Stimulated activated CD8-positive, alpha-beta memory T cell treated with anti-CD3 and anti-CD28 coated beads, Interleukin-12 subunit alpha, Interleukin-12 subunit beta, amount 100 ng/mL, for 24 hours (primary cell): ENCODE measurements around the gene PIK3C3.
"Not testable (repeated sequence)": the region's sequence is repeated elsewhere in the genome, so short reads cannot be mapped to it uniquely, and the experiment has no call there.

ENCODE experiments used
- DNase-seq: peaks from one replicate; pipeline ENCODE4 v3.0.0-alpha.2; 2020; ENCODE audit errors: extremely low read depth

PIK3C3 gene

DNA sequence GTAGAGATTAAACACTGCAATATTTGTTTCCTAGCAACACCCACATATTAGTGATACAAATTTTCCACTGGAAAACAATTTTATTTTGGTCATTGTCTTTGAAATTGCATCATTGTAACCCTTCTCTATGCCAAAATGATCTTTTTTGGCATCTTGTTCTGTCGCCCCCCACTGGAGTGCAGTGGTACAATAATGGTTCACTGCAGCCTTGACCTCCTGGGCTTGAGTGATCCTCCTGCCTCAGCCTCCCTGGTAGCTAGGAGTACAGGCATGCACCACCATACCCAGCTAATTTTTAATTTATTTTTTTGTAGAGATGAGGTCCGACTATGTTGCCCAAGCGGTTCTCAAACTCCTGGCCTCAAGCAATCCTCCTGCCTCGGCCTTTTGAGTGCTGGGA, 117.4 kb downstream of the PIK3C3 start:
- no peak for DNase-seq

DNA sequence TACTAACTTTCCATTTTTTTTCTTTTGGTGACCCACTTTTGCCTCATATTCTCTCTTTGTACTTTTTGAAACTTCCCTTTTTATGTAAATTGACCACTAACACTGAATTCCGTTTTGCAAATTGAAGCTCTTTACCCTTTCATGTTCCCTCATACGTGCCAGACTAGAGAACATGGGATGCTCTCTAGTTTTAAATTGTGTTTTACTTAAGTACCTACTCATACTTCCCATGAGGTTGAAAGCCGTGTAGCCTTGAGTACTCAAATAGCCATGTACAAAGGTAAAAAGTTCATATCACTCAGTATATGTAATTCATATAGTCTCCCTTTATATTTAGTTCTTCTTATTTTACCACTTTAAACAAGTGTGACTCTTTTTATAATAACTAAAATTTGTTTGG, 119.7 kb downstream of the PIK3C3 start:
- DNase-seq = no peak

DNA sequence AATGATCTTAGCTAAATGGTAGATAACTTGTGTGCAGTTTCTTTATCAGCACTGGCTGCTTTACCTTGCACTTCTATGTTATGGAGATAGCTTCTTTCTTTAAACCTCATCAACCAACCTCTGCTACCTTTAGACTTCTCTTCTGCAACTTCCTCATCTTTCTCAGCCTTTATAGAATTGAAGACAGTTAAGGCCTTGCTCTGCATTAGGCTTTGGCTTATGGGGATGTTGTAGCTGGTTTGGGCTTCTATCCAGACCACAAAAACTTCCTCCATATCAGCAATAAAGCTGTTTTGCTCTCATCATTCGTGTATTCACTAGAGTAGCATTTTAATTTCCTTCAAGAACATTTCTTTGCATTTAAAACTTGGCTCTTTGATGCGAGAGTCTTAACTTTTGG, 123.7 kb downstream of the PIK3C3 start:
- DNase-seq = no peak

DNA sequence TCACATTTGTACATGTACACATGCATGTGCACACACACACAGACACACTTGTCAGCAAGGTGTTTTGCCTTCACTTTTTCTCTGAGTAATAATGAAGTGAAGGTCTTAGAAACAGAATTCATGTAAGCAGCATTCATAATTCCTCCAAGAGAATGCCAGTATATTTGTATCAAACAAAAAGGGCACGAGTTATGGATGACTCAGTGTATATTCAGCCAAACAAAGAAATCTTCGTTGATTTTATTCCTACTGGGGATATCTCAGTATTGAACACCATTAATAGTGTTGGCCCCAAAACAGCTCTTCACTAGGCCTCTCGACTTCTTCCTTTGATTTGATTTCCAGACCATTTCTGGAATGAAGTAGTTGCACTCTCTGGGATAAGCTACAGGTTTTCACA, 125.3 kb downstream of the PIK3C3 start:
- no peak for DNase-seq

DNA sequence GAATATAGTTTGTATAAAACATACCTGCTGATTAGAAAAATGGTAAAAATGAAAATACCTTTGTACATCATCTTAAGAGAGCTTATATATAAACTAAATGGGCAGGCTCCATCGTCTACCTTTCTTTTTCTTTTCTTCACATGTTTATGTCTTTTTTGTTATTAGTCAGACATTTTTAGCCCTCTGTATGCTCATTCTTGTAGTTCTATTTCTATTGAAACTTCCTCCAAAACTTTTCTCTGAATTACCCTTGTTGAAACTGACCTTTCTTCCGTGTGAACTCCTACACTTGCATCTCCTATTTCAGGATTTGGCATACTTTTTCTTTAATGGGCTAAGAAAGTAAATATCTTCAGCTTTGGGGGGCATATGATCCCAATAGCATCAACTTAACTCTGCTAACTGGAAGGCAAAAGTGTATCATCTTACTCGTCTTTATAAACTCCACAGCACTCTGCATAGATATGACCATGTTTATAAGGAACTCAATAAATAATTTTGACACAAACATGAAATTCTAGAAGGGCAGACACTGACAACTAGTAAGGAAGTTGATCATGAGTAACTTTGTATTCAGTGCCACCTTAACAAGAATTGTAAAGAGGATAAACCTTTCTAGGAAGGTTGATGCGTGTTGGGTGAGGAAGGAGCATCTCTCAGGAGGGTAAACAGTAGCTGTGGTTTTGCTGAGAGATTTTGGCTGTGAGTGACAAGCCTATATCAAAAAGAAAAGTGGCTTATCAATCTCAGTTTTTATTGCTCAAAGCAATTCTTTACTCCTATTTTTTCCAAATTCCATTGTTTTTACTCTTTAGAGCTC, 127.6 kb downstream of the PIK3C3 start:
- DNase-seq = no peak

DNA sequence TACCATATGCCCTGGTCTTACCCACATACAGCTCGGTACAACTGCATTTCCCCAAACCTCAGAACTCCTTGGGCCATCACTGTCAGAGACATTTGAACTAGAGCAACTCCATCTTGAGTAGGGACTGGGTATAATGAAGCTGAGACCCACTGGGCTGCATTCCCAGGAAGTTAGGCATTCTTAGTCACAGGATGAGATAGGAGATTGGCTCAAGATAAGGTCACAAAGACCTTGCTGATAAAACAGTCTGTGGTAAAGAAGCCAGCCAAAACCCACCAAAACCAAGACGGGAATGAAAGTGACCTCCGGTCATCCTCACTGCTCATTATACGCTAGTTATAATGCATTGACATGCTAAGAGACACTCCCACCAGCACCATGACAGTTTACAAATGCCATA, 131.3 kb downstream of the PIK3C3 start:
- no peak for DNase-seq

DNA sequence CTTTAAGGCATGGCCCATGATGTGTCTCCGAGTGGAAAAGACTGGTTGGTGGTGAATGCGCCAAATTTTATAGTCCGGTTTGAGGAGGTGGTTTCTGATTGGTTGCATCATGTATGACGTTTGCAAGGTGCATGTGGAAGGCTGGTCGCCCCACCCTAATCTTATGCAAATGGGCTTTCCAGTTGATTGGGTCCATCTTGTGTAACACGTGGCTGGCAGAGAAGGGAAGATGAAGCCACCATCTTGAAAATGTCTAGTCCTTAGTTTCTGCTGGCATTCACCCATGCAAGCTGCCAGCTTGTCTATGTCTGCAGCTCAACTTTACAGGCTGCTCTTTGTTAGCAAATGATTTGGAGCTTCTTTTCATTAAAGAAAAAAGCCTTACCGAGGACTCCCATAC, 132.2 kb downstream of the PIK3C3 start:
- DNase-seq = no peak

DNA sequence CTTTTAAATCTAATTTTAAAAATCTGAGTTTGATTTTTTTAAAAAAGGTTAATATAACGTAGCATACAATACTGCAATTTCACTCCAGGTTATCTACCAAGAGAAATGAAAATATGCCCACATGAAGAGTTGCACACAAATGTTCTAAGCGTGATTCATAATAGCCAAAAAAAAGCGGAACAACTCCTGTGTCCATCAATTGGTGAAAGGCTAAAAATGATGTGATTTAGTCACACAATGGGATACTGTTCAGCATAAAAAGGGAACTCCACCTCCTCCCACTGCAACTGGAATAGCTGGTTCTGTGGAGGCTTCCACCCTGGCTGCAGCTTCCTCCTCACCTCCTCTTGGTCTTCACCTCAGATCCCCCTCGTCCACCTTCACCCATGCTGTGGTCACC, 132.8 kb downstream of the PIK3C3 start:
- DNase-seq = no peak

DNA sequence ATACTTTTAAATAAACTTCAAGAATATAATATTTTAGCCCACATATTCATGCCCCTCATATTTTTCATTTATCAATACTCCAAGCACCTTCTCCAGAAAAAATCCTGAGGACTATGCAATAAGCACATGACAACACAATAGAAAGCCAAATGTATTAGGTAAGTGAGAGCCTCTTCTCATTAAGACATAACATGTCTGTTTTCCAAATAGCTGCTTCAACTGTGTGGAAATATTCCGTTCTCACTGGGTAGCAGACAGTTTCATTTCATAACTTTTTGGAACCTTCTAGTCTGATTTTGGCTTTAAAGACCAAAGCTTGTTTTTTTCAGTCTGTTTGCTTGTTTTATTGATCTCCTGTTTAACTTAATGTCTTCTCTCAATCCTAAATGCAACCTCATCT, 137.8 kb downstream of the PIK3C3 start:
- no peak for DNase-seq

DNA sequence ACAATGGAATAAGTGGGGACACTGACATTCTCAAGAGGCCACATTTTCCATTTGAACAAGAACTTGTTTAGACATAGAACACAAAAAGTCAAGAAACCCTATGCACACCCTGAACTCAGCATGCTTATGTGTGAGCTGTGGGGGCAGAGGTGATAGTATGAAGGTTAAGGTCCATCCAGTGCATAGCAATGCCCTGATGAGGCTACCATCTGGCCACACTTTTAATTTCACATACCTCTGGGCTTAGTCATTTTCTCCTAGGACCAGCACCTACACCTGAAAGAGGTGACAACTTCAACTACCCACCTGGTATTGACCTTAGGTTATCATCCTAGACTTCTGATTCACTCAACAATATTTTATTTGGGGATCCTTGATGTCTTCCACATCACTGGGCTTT, 139.8 kb downstream of the PIK3C3 start:
- DNase-seq = no peak

DNA sequence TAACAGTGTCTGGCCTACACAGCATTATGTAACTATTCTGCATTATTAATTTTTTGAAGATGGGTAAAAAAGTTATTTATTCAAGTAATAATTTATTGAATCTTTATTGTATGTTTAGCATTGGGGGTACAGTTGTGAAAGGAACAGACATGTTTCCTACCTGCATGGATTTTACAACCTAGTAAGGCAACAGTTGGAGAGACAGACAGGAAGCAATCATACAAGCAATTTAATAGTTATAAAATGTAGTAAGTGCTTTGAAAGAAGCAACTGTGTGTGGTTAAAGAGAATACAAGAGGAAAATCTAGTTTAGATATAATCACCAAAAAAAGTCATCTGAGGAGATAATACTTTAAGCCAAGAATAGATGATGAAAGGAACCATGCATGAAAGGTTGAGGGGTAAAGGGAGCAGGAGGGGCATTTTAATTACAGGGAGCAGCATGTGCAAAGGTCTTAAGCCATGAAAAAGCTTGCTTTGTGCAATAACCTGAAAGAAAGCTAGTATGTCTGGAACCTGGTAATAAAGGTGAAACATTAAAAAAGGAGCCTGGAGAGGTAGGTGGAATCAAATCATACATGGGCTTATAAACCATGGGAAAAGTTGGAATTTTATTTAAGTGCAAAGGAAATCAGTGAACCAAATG, 140.8 kb downstream of the PIK3C3 start:
- no peak for DNase-seq

DNA sequence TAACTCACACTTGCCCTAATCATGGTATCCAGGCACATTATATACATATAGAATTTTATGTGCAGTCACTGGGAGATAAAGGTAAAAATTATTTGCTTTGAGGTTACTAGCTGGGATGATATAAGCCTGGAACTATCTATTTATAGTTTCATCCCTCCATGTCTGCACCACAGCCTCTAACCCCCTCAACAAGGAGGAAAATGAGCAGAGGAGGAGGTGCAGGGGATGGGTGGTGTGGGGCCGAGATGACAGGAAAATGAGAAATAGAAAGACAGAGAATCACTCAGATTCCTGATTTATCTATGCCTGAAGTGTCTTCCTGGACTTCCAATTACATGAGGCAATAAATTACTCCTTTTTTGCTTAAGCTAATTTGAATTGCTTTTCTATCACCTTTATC, 145.2 kb downstream of the PIK3C3 start:
- DNase-seq = no peak

DNA sequence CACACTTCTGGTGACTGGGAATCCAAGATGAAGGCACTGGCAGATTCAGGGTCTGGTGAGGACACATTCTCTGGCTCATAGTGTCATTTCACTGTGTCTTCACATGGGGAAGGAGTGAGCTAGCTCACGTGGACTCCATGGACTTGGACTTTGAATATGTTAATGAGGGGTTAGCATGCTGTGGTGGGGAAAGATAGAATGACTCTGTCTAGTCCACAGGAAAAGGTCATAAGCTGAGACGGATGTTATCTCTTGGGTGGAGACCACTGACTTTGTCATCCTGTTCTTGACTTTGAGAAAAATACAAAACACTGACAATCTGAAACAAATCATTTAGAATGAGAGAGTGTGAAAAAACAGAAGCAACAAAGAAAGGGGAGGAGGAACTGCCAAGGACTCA, 145.9 kb downstream of the PIK3C3 start:
- no peak for DNase-seq

DNA sequence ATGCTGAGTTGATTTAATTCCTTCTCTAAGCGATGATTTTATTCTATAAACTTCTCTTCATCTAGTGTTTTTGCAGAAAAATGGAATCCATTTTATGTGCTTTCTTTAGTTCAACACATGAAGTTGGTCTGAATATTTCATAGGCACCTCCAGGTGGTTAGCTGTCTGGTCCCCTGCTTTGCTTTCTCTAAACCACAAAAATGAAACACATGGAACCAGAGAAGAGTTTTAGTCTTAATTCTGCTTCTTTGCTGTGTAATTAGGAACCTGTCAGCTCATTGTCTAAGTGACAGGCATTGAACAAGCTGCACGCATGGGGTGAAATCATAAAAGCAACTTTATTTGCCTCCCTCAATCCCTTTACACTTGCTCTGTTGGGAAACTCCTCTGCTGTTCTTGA, 150.4 kb downstream of the PIK3C3 start:
- no peak for DNase-seq

DNA sequence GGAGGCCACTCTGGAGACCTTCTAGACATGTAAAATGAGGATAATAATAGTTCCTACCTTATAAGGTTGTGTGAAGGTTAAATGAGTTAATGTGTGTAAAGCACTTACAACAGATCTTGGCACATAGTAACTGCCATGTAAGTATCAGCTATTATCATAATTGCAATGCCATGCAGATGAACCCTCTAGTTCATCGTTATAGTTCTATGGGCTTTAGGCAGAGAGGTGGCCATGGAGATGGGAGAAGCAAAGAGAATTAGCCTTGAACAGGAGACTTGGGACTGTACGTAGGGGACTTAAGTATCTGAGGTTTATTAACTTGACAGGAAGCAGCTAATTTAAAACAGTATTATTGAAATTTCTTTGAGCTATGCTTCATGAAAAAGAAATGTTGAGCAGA, 151.8 kb downstream of the PIK3C3 start:
- DNase-seq = no peak

DNA sequence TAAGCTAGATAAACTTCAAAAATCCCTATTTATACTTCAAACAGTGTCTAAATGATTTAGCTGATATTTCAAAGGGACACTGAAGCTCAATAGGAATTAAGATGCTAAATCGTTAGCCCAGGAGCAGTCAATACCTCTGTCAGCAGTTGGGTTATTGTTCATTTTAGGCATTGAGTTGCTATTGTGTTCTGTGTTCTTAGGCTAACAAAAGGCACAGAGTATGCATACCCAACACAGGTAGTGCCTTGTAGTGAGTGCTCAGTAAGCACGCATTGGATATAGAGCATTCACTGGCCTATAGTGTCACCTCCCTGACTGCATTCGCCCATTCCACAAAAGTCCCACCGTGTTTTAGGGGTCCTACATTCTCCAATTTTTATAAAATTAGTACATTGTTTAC, 152.3 kb downstream of the PIK3C3 start:
- DNase-seq = no peak

DNA sequence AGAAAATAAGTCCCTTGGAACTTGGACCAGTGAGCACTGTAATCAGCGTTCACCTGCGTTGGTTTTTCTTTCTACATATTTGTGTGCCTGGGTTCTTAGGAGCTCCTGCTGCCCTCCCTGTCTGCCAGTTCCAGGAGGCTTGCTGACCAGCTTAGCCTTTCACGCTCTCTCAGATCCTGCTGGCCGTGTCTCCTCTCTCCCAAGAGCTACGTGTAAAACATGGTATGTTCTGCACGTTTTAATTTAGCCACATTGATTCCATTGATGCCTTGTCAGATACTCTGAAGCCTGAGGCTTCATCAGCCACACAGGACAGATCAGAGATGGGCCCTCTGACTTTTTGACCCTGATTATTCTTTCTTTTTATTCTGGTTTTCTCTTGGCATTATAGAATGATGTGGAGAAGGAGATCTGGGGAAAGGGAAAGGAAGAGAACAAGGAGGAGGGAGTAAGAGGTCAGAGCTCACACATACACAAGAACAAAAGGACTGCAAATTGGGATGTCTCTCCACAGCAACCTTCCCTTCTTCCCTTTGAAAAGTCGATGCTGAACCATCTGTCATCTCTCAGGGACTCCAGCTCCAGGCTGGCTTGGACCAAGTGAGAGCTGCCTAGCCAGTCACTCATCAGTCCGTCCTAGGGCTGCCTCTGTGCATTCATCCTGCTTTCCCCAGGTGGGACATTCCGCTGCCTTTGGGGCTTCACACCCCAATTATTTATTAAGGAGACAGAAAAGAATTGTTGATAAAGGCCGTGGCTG, 152.8 kb downstream of the PIK3C3 start:
- DNase-seq = no peak

DNA sequence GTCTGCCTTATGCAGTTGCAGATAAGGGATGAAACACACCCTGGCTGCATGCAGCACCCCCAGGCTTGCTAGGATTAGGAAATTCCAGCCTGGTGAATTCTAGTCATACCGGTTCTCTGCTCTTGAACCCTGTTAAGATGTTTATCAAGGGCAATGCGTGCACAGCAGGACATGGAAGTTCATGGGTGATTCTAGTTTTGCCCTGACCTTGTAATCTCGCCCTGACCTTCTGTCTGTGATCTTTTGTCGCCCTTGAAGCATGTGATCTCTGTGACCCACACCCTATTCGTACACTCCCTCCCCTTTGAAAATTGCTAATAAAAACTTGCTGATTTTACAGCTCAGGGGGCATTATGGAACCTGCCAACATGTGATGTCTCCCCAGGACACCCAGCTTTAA, 157.1 kb downstream of the PIK3C3 start:
- not testable (repeated sequence) for DNase-seq

DNA sequence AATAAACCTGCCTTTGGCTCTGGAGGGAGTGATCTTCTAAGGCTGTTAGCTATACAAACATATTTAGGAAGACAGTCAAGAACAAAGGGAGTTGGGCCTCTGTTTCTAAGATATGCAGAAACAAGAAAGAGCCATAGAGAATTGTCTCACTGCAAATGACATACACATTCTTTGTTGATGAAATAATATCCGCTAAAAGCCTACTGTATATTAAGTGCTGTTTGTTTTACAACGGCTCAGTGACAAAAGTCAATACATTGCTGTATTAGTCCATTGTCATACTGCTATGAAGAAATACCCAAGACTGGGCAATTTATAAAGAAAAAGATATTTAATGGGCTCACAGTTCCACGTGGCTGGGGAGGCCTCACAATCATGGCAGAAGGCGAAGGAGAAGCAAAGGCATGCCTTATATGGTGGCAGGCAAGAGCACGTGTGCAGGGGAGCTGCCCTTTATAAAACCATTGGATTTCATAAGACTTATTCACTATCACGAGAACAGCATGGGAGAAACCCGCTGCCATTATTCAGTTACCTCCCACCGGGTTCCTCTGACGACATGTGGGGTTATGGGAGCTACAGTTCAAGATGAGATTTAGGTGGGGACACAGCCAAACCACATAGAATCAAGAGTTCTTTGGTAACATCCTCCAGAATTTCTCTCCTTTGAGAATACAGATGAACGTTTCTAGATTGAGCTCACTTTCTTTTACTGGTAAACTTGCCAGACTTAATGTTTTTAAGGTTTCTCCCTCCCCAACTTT, 157.8 kb downstream of the PIK3C3 start:
- no peak for DNase-seq

DNA sequence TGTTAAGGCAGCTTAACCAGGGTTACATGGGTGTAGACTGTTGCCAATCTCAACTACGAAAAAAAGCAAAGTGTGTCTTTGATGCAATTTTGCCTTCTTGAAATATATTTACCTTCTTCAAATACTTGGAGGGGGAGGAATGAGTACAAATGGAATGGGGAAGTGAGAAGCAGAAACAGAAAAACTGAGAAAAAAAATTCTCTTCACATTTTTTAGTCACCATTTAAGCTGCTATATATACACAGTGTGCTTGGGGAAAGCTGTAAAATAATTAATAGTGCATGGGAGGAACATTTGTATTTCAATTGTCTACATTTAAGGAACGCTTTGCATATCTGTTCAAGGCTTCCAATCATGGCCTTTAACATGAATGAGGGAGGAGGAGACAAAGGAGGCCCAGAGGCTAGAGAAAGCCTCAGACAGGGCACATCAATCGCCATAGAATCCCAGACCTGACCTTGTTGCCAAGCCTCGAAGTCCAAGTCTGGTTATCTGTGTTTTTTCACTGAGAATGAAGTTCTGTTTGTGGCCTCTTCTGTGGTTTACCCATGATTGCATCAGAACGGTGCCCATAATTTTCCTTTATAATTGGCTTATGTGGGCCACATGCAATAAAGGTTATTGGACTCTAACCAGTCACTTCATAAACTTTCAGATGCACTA, 158.6 kb downstream of the PIK3C3 start:
- no peak for DNase-seq

DNA sequence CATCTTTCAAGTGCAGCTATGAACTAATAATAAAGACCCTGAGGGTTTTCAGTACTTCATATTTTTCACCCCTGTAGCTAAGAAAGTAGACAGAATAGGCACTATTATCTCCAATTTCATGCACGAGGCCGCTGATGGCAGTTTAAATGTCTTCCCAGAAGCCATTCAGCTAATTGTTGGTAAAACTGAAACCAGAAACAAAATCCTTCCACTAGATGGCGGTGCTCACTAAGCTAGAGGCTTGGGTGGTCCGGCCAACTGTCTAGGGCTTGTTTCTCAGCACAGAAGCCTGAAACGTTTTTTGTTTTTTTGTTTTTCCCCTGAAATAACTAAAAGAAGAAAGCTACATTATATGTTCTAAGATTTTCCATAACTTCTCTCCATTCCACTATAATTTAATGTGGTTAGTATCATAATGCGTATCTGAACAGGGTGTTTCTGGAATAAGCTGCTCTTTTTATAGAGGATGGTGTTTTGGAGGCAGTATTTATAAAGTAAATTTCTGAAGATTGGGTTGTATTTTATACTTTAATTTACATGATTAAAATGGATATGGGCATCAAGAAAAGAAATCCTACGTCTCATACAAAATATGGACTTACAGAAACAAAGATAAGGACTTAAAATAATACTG, 159.4 kb downstream of the PIK3C3 start:
- no peak for DNase-seq
